GM12878 (cell line): ENCODE measurements around the gene EMC1. TPM values are rescaled to one million over a fixed set of nuclear protein-coding genes. Genes with fewer than 3 reads are reported as not detected.

Source experiments
- ATAC-seq: fragments of 200-7000 bp; cut with Tn5 transposase; 3 replicates; pipeline ENCODE4 v1.9.1; 2020; ENCODE audit warnings: mild to moderate bottlenecking, moderate library complexity
- BruUV-seq: library from RNA; stranded (reverse); fragments of 400-500 nt; replicated peaks from 2 replicates; lab custom pipeline; 2021; lab: Mats Ljungman, UMichigan
- CTCF ChIA-PET: fragments of 300-600 bp; sonication (Branson Sonifier 250); formaldehyde crosslinking; extraction: SDS; loops from one replicate; lab custom pipeline; 2021; ENCODE audit warnings: inconsistent platforms; lab: Yijun Ruan, JAX
- POLR2A ChIA-PET: fragments of 350-600 bp; formaldehyde crosslinking; extraction: SDS; loops from one replicate; lab custom pipeline; 2021; ENCODE audit warnings: inconsistent platforms; lab: Charles Lee
- RAD21 ChIA-PET: fragments of 300-600 bp; sonication (Branson Sonifier 250); formaldehyde crosslinking; loops from one replicate; lab custom pipeline; 2023; ENCODE audit warnings: antibody characterized with exemption; ENCODE audit not compliant: unreplicated experiment; lab: Charles Lee
- SMC1A ChIA-PET: fragments of 300-600 bp; sonication (Branson Sonifier 250); formaldehyde crosslinking; loops from one replicate; lab custom pipeline; 2023; ENCODE audit not compliant: unreplicated experiment, uncharacterized antibody; lab: Charles Lee
- DNase-seq: peaks from one replicate; pipeline ENCODE4 v3.0.0-alpha.2; 2011; ENCODE audit warnings: low read depth, low spot score
- FAIRE-seq: peaks from 3 replicates; lab custom pipeline; 2011; peaks lifted over from hg19 to GRCh38; lab: Jason Lieb, UNC
- H2AFZ ChIP-seq: 2 replicates; pipeline ENCODE4 v1.6.0; 2011; ENCODE audit warnings: low read depth, low read length, control low read depth; ENCODE audit not compliant: control insufficient read depth
- H3K27ac ChIP-seq: 2 replicates; pipeline ENCODE4 v1.5.1; 2011; ENCODE audit warnings: control low read depth; ENCODE audit not compliant: control insufficient read depth, insufficient read depth
- H3K27me3 ChIP-seq, 2 experiments: replicated peaks in 1 of 2; 2 replicates each; pipeline versions ENCODE4 v1.6.0 to v1.6.1; 2011; ENCODE audit warnings: low read length in 1 of 2; ENCODE audit not compliant: control insufficient read depth in 2 of 2, insufficient read depth in 2 of 2
- H3K36me3 ChIP-seq, 2 experiments: 2 replicates each; pipeline ENCODE4 v1.5.1; 2011; ENCODE audit warnings: low read length in 1 of 2; ENCODE audit not compliant: control insufficient read depth in 2 of 2, insufficient read depth in 2 of 2
- H3K4me1 ChIP-seq: 2 replicates; pipeline ENCODE4 v1.6.1; 2011; ENCODE audit warnings: mild to moderate bottlenecking, low read length, moderate library complexity, mixed read lengths; ENCODE audit not compliant: control insufficient read depth, insufficient read depth
- H3K4me2 ChIP-seq: 2 replicates; pipeline ENCODE4 v1.6.0; 2011; ENCODE audit warnings: control low read depth; ENCODE audit not compliant: control insufficient read depth, insufficient read depth
- H3K4me3 ChIP-seq: fragments of 200-600 bp; sonication (generic); 2 replicates; pipeline ENCODE4 v1.5.1; 2016
- H3K79me2 ChIP-seq: 2 replicates; pipeline ENCODE4 v1.6.0; 2011; ENCODE audit warnings: low read length; ENCODE audit not compliant: control insufficient read depth, insufficient read depth
- H3K9ac ChIP-seq: 2 replicates; pipeline ENCODE4 v1.8.0; 2011; ENCODE audit warnings: low read length, control low read depth, mixed read lengths; ENCODE audit not compliant: control insufficient read depth, insufficient read depth
- H3K9me3 ChIP-seq: replicated peaks from 3 replicates; pipeline ENCODE4 v1.5.1; 2011; ENCODE audit warnings: mild to moderate bottlenecking, low read length; ENCODE audit not compliant: control insufficient read depth, insufficient read depth
- H4K20me1 ChIP-seq: 2 replicates; pipeline ENCODE4 v1.6.0; 2011; ENCODE audit not compliant: control insufficient read depth, insufficient read depth
- ATF7 ChIP-seq: fragments of 450-650 bp; IDR thresholded peaks from 2 replicates; pipeline ENCODE4 v1.6.1; 2016; ENCODE audit warnings: low read depth, mild to moderate bottlenecking
- CHD1 ChIP-seq: IDR thresholded peaks from 2 replicates; pipeline ENCODE4 v1.6.1; 2012; ENCODE audit warnings: low read depth, low read length, improper control_type of control experiment
- ETV6 ChIP-seq, 2 experiments: fragments of 450-650 bp in 1 of 2; IDR thresholded peaks in 1 of 2; conservative IDR thresholded peaks in 1 of 2; 2 replicates each; pipeline ENCODE4 v1.6.1; 2014; ENCODE audit warnings: antibody characterized with exemption in 1 of 2, borderline replicate concordance in 1 of 2, low read depth in 1 of 2, mild to moderate bottlenecking in 1 of 2, moderate library complexity in 1 of 2
- PAX5 ChIP-seq: IDR thresholded peaks from 2 replicates; pipeline ENCODE4 v1.6.1; 2011; ENCODE audit warnings: low read depth, low read length, borderline replicate concordance
- ZSCAN29 ChIP-seq: fragments of 450-650 bp; IDR thresholded peaks from 2 replicates; pipeline ENCODE4 v1.6.1; 2017; ENCODE audit warnings: mild to moderate bottlenecking, moderate library complexity
- WGBS: methylation state at CpG from one replicate; pipeline ENCODE4 v1.1.6; 2016; ENCODE audit warnings: low lambda C conversion rate; ENCODE audit not compliant: insufficient replicate concordance, insufficient coverage; ENCODE audit errors: missing lambda C conversion rate; 5-methylcytosine and 5-hydroxymethylcytosine counted together
- in situ Hi-C: fragments of 300-500 bp; cut with MboI; formaldehyde crosslinking; loops from 9 replicates; pipeline ENCODE4 v1.14.3; 2018; ENCODE audit warnings: mixed read lengths
- intact Hi-C: fragments of 100-400 bp; cut with micrococcal nuclease; formaldehyde crosslinking; loops from one replicate; pipeline ENCODE4 v1.14.2; 2022; ENCODE audit not compliant: unreplicated experiment
- polyA plus RNA-seq, 11 experiments: library from polyadenylated mRNA; depleted of rRNA in 4 of 11; unstranded in 6 of 11; stranded (reverse) in 5 of 11; fragments of >200 nt; fragmentation: Nextera tagmentation in 4 of 11; fragmentation: Illumina TruSeq in 1 of 11; extraction: Ambion mirVana in 4 of 11; extraction: Trizol in 1 of 11; gene quantifications; 1 replicate in 1 of 11; 2 replicates in 10 of 11; pipeline versions ENCODE4 v1.2.1 to v1.2.3, GENCODE V29; 2011 to 2016; ENCODE audit warnings: inconsistent platforms in 2 of 11, missing spikeins in 2 of 11, low read depth in 1 of 11
- total RNA-seq, 4 experiments: library from RNA; depleted of rRNA in 3 of 4; stranded (reverse); fragments of >200 nt in 3 of 4; fragmentation: Illumina TruSeq in 1 of 4; extraction: Trizol in 1 of 4; gene quantifications; 2 replicates each; pipeline versions ENCODE4 v1.2.1 to v1.2.3, GENCODE V29; 2013 to 2021
- TF ChIP-seq, protein P1 (sequence below): IDR thresholded peaks from 2 replicates; pipeline ENCODE4 v1.6.1; 2012; ENCODE audit warnings: mild to moderate bottlenecking, low read depth, low read length
- TF ChIP-seq, protein P2 (sequence below): IDR thresholded peaks from 2 replicates; pipeline ENCODE4 v1.6.1; 2011; ENCODE audit warnings: mild to moderate bottlenecking, low read depth, low read length, moderate library complexity; ENCODE audit not compliant: insufficient replicate concordance

EMC1 gene
- total and polyA plus RNA-seq, 10 of the 15 experiments (the other 5 are each of a cell fraction or from before 2014, with no cell fraction given) = 12.2 to 43.6 (median 20.6) TPM

DNA sequence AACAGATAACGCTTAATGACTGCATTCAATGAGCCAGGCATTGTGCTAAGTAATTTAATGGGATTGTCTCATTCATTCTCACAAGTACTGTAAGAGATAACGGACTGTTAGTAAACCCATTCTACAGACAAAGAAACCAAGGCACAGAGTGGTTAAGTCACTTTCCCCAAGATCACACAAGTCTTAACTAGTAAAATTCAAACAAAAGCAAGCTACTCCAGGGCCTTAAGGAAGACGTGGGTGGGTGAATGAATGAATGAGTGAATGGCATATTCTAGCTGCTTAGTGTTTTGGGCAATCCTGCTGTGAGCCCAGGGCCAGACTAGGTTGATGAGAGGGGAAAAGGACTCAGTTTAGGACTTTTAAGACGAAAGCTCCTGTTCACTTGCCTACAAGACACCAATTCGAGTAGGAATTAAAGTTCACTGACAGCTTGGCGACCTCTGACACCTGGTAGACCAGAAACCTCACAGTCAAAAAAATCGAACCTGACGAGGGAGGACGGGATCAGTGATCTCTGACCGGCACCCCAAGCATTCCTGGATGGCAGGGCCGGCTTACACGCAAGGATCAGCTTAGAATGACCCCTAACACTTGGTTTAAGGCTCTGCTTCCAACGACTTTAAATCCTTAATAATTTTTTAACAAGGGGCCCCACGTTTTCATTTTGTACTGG is 557 bp downstream of the EMC1 start:
- peak overlapping the region; percentile 92 for H3K9ac ChIP-seq
- H3K27me3 ChIP-seq = no peaks in the 10 kb centered on the region
- ChIA-PET POLR2A (interaction anchor here (0.9 to 1.3 kb wide), 2 partner anchors 42 to 51 kb away, joined by 3 to 4 read pairs; no protein-coding TSS in a partner anchor), CTCF (interaction anchor here (0.6 to 1.8 kb wide), 5 partner anchors 8 to 82 kb away, joined by 3 to 9 read pairs (median 3); no protein-coding TSS in a partner anchor)
- H3K9me3 ChIP-seq = no peaks in the 10 kb centered on the region
- H3K36me3 ChIP-seq = peaks cover 0 to 8% of the 10 kb centered on the region in 2 experiments; a peak in 1 of 4 replicates
- intact Hi-C loops = loop anchor here (1.0 to 5.0 kb wide), 3 partner anchors 40 to 402 kb away; partner anchors contain the start of genes AKR7A2, SLC66A1 and UBR4
- no peak for DNase-seq
- H3K27ac ChIP-seq = peak overlapping the region; percentile 97
- peak overlapping the region; percentile 98 for H3K4me3 ChIP-seq
- TF ChIP-seq ZSCAN29 = no peak
- no peak for TF ChIP-seq ATF7
- TF ChIP-seq, protein P1, sequence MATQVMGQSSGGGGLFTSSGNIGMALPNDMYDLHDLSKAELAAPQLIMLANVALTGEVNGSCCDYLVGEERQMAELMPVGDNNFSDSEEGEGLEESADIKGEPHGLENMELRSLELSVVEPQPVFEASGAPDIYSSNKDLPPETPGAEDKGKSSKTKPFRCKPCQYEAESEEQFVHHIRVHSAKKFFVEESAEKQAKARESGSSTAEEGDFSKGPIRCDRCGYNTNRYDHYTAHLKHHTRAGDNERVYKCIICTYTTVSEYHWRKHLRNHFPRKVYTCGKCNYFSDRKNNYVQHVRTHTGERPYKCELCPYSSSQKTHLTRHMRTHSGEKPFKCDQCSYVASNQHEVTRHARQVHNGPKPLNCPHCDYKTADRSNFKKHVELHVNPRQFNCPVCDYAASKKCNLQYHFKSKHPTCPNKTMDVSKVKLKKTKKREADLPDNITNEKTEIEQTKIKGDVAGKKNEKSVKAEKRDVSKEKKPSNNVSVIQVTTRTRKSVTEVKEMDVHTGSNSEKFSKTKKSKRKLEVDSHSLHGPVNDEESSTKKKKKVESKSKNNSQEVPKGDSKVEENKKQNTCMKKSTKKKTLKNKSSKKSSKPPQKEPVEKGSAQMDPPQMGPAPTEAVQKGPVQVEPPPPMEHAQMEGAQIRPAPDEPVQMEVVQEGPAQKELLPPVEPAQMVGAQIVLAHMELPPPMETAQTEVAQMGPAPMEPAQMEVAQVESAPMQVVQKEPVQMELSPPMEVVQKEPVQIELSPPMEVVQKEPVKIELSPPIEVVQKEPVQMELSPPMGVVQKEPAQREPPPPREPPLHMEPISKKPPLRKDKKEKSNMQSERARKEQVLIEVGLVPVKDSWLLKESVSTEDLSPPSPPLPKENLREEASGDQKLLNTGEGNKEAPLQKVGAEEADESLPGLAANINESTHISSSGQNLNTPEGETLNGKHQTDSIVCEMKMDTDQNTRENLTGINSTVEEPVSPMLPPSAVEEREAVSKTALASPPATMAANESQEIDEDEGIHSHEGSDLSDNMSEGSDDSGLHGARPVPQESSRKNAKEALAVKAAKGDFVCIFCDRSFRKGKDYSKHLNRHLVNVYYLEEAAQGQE = no peak
- TF ChIP-seq, protein P2, sequence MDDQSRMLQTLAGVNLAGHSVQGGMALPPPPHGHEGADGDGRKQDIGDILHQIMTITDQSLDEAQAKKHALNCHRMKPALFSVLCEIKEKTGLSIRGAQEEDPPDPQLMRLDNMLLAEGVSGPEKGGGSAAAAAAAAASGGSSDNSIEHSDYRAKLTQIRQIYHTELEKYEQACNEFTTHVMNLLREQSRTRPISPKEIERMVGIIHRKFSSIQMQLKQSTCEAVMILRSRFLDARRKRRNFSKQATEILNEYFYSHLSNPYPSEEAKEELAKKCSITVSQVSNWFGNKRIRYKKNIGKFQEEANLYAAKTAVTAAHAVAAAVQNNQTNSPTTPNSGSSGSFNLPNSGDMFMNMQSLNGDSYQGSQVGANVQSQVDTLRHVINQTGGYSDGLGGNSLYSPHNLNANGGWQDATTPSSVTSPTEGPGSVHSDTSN = no peak
- no peak for TF ChIP-seq ETV6 (conservative IDR thresholded peaks at IDR 0.05 in 1 of 2, IDR thresholded peaks at IDR 0.05 in 1 of 2; ENCODE audit: borderline replicate concordance in 1 of 2, low read depth in 1 of 2)
- no peak for TF ChIP-seq PAX5
- no peak for TF ChIP-seq CHD1
- TF ChIP-seq, all 136 proteins: peak for 0
- FAIRE-seq (no peak), ATAC-seq (no peak)
- in situ Hi-C loops = no loop called here
- WGBS = 13% methylated on average over 14 of the region's 14 CpGs
- Histone ChIP-seq H2AFZ (peak overlapping the region; percentile 88), H3K4me2 (peak overlapping the region; percentile 99), H3K79me2 (peaks cover 65% of the 10 kb centered on the region), H4K20me1 (peaks cover 3% of the 10 kb centered on the region; the same call in 1 of the 2 replicates), H3K4me1 (peaks cover 13% of the 10 kb centered on the region)
- SMC1A ChIA-PET = interaction anchor here (0.6 to 1.7 kb wide), 6 partner anchors 9 to 412 kb away, joined by 3 to 4 read pairs (median 3); no protein-coding TSS in a partner anchor
- TSS peak; percentile 89 for BruUV-seq
- RAD21 ChIA-PET = interaction anchor here (1.3 kb wide), 1 partner anchor 43 kb away, joined by 4 read pairs; no protein-coding TSS in a partner anchor
